Measurements from ENCODE around the gene GALNT3. TPM values are rescaled to one million over a fixed set of nuclear protein-coding genes. Genes with fewer than 3 reads are reported as not detected.

Gene GALNT3
- total and polyA plus RNA-seq, 7 donors, result 0.10 to 0.99 (median 0.19) TPM; not detected in 2

DNA sequence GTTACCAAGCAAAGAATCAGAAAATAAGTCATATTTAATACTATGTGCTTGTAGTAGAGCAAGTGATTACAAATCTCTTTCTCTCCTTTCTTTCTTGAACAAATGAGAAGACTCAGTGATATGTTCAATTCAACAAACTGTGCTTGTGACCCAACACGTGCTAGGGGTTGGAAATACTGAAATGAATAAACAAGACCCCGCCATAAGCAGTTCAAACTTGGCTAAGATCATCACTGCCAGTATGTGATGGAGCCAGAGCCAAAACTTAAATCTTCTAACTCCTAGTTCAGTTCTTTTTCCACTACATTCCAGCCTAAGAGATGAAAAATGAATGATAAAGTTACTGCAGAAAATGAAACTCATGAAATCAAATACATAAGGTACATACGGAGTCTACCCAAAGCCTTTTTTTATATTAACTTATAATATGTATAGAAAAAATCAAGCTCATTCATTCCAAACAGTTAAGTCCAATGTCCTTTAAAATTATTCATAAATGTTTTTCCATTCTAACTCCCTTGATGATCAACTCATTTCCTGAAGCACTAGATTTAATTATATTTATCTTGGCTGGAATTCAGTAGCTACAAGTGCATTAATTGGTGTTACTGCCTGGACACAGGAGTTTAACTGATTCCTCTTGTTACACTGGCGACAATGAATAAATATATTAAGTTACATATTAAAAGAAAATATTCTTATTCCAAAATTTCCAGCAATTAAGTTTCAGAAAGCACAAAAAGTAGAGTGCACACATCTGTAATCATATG lies 36.0 kb downstream of the GALNT3 start:
- Histone ChIP-seq H3K4me3 (no peak overlapping the region), H3K36me3 (ENCODE audit: insufficient read depth in 1 of 2, low read depth in 1 of 2) (no peaks in the 10 kb centered on the region), H3K27me3 (ENCODE audit: insufficient read depth in 3 of 3, low read length in 2 of 3) (no peaks in the 10 kb centered on the region), H3K9me3 (no peaks in the 10 kb centered on the region), H3K27ac (no peak overlapping the region), H3K4me1 (no peaks in the 10 kb centered on the region)
- intact Hi-C loops (cut with DNase I), result no loop called here
- TF ChIP-seq, protein P1, sequence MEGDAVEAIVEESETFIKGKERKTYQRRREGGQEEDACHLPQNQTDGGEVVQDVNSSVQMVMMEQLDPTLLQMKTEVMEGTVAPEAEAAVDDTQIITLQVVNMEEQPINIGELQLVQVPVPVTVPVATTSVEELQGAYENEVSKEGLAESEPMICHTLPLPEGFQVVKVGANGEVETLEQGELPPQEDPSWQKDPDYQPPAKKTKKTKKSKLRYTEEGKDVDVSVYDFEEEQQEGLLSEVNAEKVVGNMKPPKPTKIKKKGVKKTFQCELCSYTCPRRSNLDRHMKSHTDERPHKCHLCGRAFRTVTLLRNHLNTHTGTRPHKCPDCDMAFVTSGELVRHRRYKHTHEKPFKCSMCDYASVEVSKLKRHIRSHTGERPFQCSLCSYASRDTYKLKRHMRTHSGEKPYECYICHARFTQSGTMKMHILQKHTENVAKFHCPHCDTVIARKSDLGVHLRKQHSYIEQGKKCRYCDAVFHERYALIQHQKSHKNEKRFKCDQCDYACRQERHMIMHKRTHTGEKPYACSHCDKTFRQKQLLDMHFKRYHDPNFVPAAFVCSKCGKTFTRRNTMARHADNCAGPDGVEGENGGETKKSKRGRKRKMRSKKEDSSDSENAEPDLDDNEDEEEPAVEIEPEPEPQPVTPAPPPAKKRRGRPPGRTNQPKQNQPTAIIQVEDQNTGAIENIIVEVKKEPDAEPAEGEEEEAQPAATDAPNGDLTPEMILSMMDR (IDR thresholded peaks at IDR 0.05), result no peak
- DNase-seq, result no peak
- no peak for ATAC-seq
- 41 to 47% (median 43%) methylated on average over 4 of the region's 4 CpGs for WGBS, 3 donors

GRCh38 chr2:165746501-165746900 lies 47.5 kb downstream of the GALNT3 start:
- H3K36me3 ChIP-seq (ENCODE audit: insufficient read depth in 1 of 2, low read depth in 1 of 2), result no peaks in the 10 kb centered on the region
- ATAC-seq (no peak), DNase-seq (no peak)
- intact Hi-C loops (cut with DNase I), result no loop called here
- H3K27me3 ChIP-seq (ENCODE audit: insufficient read depth in 3 of 3, low read length in 2 of 3), result no peaks in the 10 kb centered on the region
- H3K4me3 ChIP-seq, result no peak overlapping the region
- H3K9me3 ChIP-seq, result no peaks in the 10 kb centered on the region
- TF ChIP-seq, protein P1 (IDR thresholded peaks at IDR 0.05), result no peak
- H3K27ac ChIP-seq, result no peak overlapping the region
- 89 to 96% (median 91%) methylated on average over 8 of the region's 8 CpGs for WGBS, 3 donors
- H3K4me1 ChIP-seq, result no peaks in the 10 kb centered on the region

DNA sequence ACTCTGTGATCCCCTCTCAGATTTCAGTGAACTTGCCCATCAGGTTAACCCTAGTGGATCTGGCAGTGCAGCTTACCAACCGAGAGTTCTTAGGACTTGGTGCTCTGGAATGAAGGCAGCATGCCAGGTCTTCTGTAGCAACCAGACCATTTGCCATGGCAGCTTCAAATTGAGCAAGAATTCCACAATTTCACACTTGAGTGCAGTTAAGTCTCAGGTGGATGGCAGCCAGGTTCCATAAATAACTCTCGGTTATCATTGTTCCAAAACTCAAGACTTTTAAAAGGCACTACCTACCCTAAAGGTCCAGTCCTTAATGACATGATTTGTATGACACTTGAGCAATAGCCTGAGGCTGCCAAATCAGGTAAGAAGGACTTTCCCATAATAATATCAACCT lies 48.1 kb downstream of the GALNT3 start:
- intact Hi-C loops (cut with DNase I), result no loop called here
- Histone ChIP-seq H3K27ac (no peak overlapping the region), H3K36me3 (ENCODE audit: insufficient read depth in 1 of 2, low read depth in 1 of 2) (no peaks in the 10 kb centered on the region), H3K4me3 (no peak overlapping the region), H3K27me3 (ENCODE audit: insufficient read depth in 3 of 3, low read length in 2 of 3) (no peaks in the 10 kb centered on the region), H3K4me1 (no peaks in the 10 kb centered on the region), H3K9me3 (no peaks in the 10 kb centered on the region)
- TF ChIP-seq, protein P1 (IDR thresholded peaks at IDR 0.05), result no peak
- ATAC-seq, result no peak
- 19 to 40% (median 21%) methylated on average over 2 of the region's 2 CpGs for WGBS, 3 donors
- no peak for DNase-seq

- intact Hi-C loops (cut with DNase I), result no loop called here
- no peak overlapping the region for H3K27ac ChIP-seq
- no peak for DNase-seq
- H3K36me3 ChIP-seq (ENCODE audit: insufficient read depth in 1 of 2, low read depth in 1 of 2), result no peaks in the 10 kb centered on the region
- ATAC-seq, result no peak
- 79 to 85% (median 84%) methylated on average over 2 of the region's 2 CpGs for WGBS, 3 donors
- H3K4me3 ChIP-seq, result no peak overlapping the region
- H3K4me1 ChIP-seq, result no peaks in the 10 kb centered on the region
- TF ChIP-seq, protein P1 (IDR thresholded peaks at IDR 0.05), result no peak
- no peaks in the 10 kb centered on the region for H3K27me3 ChIP-seq (ENCODE audit: insufficient read depth in 3 of 3, low read length in 2 of 3)
- no peaks in the 10 kb centered on the region for H3K9me3 ChIP-seq
These were observed 50.6 kb downstream of the GALNT3 start for GRCh38 chr2:165743442-165743841.

GRCh38 chr2:165725421-165725820 lies 68.6 kb downstream of the GALNT3 start:
- H3K27me3 ChIP-seq (ENCODE audit: insufficient read depth in 3 of 3, low read length in 2 of 3), result no peaks in the 10 kb centered on the region
- intact Hi-C loops (cut with DNase I), result no loop called here
- H3K36me3 ChIP-seq (ENCODE audit: insufficient read depth in 1 of 2, low read depth in 1 of 2), result no peaks in the 10 kb centered on the region
- TF ChIP-seq, protein P1 (IDR thresholded peaks at IDR 0.05), result no peak
- no peaks in the 10 kb centered on the region for H3K9me3 ChIP-seq
- H3K4me1 ChIP-seq, result no peaks in the 10 kb centered on the region
- no peak overlapping the region for H3K4me3 ChIP-seq
- no peak overlapping the region for H3K27ac ChIP-seq
- no peak for ATAC-seq
- no peak for DNase-seq

All from psoas muscle (tissue), 8 donors.